HepG2 (cell line): Measurements from ENCODE around the gene TIA1. TPM values are rescaled to one million over a fixed set of nuclear protein-coding genes. Genes with fewer than 3 reads are reported as not detected.

ENCODE experiments used
- CENPX ChIP-seq: sonication (generic); formaldehyde crosslinking; IDR thresholded peaks from 2 replicates; pipeline ENCODE4 v1.9.0; 2021; ENCODE audit warnings: mild to moderate bottlenecking, missing genetic modification reagents, moderate library complexity
- GPN1 ChIP-seq: sonication (generic); formaldehyde crosslinking; IDR thresholded peaks from 2 replicates; pipeline ENCODE4 v1.5.1; 2020; ENCODE audit warnings: missing genetic modification reagents, borderline replicate concordance
- HOXA9 ChIP-seq: sonication (generic); formaldehyde crosslinking; IDR thresholded peaks from 2 replicates; pipeline ENCODE4 v1.8.1; 2022; ENCODE audit warnings: missing genetic modification reagents, mild to moderate bottlenecking, moderate library complexity, borderline replicate concordance
- JARID2 ChIP-seq: sonication (generic); formaldehyde crosslinking; IDR thresholded peaks from 2 replicates; pipeline ENCODE4 v1.8.1; 2023; ENCODE audit warnings: missing genetic modification reagents, inconsistent platforms; ENCODE audit not compliant: insufficient replicate concordance
- PRDM15 ChIP-seq: sonication (generic); formaldehyde crosslinking; IDR thresholded peaks from 2 replicates; pipeline ENCODE4 v1.4.0; 2020; ENCODE audit warnings: missing genetic modification reagents
- ZNF18 ChIP-seq: sonication (generic); formaldehyde crosslinking; IDR thresholded peaks from 2 replicates; pipeline ENCODE4 v1.8.0; 2022; ENCODE audit warnings: mild to moderate bottlenecking, missing genetic modification reagents; ENCODE audit not compliant: insufficient replicate concordance
- ZNF260 ChIP-seq: sonication (generic); formaldehyde crosslinking; IDR thresholded peaks from 2 replicates; pipeline ENCODE4 v1.4.0; 2020; ENCODE audit warnings: missing genetic modification reagents, low read depth, mild to moderate bottlenecking, borderline replicate concordance
- ZNF550 ChIP-seq: sonication (generic); formaldehyde crosslinking; IDR thresholded peaks from 2 replicates; pipeline ENCODE4 v1.4.0; 2020; ENCODE audit warnings: mild to moderate bottlenecking, missing genetic modification reagents, borderline replicate concordance
- ZNF576 ChIP-seq: sonication (generic); formaldehyde crosslinking; IDR thresholded peaks from 2 replicates; pipeline ENCODE4 v1.4.0; 2020; ENCODE audit warnings: mild to moderate bottlenecking, missing genetic modification reagents
- ZNF598 ChIP-seq: sonication (generic); formaldehyde crosslinking; IDR thresholded peaks from 2 replicates; pipeline ENCODE4 v1.5.1; 2020; ENCODE audit warnings: mild to moderate bottlenecking, missing genetic modification reagents, borderline replicate concordance
- ZNF646 ChIP-seq: sonication (generic); formaldehyde crosslinking; IDR thresholded peaks from 2 replicates; pipeline ENCODE4 v1.9.0; 2021; ENCODE audit warnings: mild to moderate bottlenecking, missing genetic modification reagents
- ZNF839 ChIP-seq: sonication (generic); formaldehyde crosslinking; IDR thresholded peaks from 2 replicates; pipeline ENCODE4 v1.4.0; 2020; ENCODE audit warnings: missing genetic modification reagents, mild to moderate bottlenecking, borderline replicate concordance
- ZNF891 ChIP-seq: sonication (generic); formaldehyde crosslinking; IDR thresholded peaks from 2 replicates; pipeline ENCODE4 v1.5.0; 2020; ENCODE audit warnings: mild to moderate bottlenecking, missing genetic modification reagents
- polyA plus RNA-seq, 8 experiments: library from polyadenylated mRNA; depleted of rRNA in 3 of 8; stranded (reverse) in 7 of 8; unstranded in 1 of 8; fragments of >200 nt; fragmentation: Illumina TruSeq in 4 of 8; extraction: Trizol in 4 of 8; gene quantifications; 2 replicates each; pipeline versions ENCODE4 v1.2.1 to v1.2.3, GENCODE V29; 2011 to 2016; ENCODE audit warnings: low read depth in 4 of 8, missing spikeins in 1 of 8, mixed read lengths in 1 of 8; ENCODE audit not compliant: insufficient read depth in 1 of 8
- total RNA-seq, 5 experiments: library from RNA; depleted of rRNA; stranded (reverse); fragments of >200 nt; fragmentation: Illumina TruSeq; extraction: Trizol; gene quantifications; 2 replicates each; pipeline ENCODE4 v1.2.3, GENCODE V29; 2016; ENCODE audit warnings: low read depth in 1 of 5
- TF ChIP-seq, protein P1 (sequence below): sonication (generic); formaldehyde crosslinking; IDR thresholded peaks from 2 replicates; pipeline ENCODE4 v1.5.0; 2020; ENCODE audit warnings: missing genetic modification reagents

Gene TIA1
- total and polyA plus RNA-seq, 2 of the 13 experiments (the other 11 are each of a cell fraction or from before 2014, with no cell fraction given) = 209 to 319 TPM

GRCh38 chr2:70190418-70191243 is 57.8 kb downstream of the TIA1 start, which contains the start of gene C2orf42 (continued):
- peak; percentile 37; the same call in 1 of the 2 replicates for TF ChIP-seq ZNF260
- peak; percentile 80 for TF ChIP-seq JARID2
- peak; percentile 99 for TF ChIP-seq ZNF891 (CRISPR knock-in tag)
- TF ChIP-seq ZNF18 (CRISPR knock-in tag) = no peak
- TF ChIP-seq ZNF646 (CRISPR knock-in tag) = no peak
- 0 out of 2 replicates have a peak, but pooled peaks have one; percentile 68 for TF ChIP-seq GPN1 (CRISPR knock-in tag)
- 0 out of 2 replicates have a peak, but pooled peaks have one; percentile 9 for TF ChIP-seq PRDM15 (CRISPR knock-in tag)
- TF ChIP-seq, protein P1, sequence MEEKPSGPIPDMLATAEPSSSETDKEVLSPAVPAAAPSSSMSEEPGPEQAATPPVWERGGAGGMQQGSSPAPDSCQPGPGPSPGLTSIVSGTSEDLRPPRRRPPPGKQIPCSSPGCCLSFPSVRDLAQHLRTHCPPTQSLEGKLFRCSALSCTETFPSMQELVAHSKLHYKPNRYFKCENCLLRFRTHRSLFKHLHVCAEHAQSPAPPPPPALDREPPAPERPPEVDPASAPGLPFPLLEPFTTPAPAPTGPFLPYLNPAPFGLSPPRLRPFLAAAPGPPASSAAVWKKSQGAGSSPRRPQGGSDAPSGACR (CRISPR knock-in tag) = peak; percentile 83
- TF ChIP-seq ZNF550 (CRISPR knock-in tag) = 0 out of 2 replicates have a peak, but pooled peaks have one; percentile 94
- no peak for TF ChIP-seq CENPX (CRISPR knock-in tag)
- TF ChIP-seq ZNF839 = peak; percentile 94; the same call in 1 of the 2 replicates
- TF ChIP-seq ZNF598 = peak; percentile 97; the same call in 1 of the 2 replicates
- TF ChIP-seq ZNF576 = no peak
- no peak for TF ChIP-seq HOXA9 (CRISPR knock-in tag)
